NCI-H2196 treated with DMSO at 0.1 percent for 48 hours (cell line): Measurements from ENCODE around the gene GIN1.
"Not testable (repeated sequence)": the region's sequence is repeated elsewhere in the genome, so short reads cannot be mapped to it uniquely, and the experiment has no call there.

ENCODE experiments used
- DNase-seq: peaks from one replicate; lab custom pipeline; 2025; ENCODE audit not compliant: unreplicated experiment; lab: John Stamatoyannopoulos, UW

The GIN1 gene

GRCh38 chr5:103111468-103111867, 8.5 kb downstream of the GIN1 start:
- DNase-seq = no peak

DNA sequence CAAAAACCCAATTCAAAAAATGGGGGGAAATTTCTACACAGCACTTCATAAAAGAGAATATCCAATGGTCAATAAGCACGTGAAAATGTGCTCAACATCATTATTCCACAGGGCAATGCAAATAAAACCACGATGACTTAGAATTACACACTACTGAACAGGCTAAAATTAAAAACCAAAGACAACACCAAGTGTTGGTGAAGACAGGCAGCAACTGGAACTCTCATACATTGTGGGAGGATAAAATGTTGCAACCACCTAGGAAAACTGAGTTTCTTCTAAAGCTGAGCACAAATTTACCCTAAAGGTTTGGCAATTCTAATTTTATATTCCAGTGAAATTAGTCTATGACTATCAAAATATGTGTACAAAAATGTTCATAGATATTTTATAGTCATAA, 9.5 kb downstream of the GIN1 start:
- DNase-seq = no peak

DNA sequence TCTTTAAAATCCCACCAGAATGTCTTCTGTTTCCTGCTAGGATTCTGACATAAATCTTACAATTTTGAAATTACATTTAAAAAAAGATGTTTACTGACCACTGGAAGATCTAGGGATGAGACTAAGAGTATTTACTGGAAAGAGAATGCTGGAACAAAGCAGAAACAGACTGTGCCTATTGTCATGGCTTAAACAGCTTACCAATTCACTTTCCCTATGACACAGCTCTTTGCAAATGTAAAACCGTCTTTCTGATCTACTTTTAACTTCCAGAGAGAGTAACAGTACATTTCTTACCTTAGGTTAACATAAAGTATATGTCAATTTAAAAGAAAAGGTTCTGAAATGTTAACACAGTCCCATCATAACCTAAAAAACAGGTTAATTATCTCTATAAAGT, 10.7 kb downstream of the GIN1 start:
- DNase-seq = no peak

DNA sequence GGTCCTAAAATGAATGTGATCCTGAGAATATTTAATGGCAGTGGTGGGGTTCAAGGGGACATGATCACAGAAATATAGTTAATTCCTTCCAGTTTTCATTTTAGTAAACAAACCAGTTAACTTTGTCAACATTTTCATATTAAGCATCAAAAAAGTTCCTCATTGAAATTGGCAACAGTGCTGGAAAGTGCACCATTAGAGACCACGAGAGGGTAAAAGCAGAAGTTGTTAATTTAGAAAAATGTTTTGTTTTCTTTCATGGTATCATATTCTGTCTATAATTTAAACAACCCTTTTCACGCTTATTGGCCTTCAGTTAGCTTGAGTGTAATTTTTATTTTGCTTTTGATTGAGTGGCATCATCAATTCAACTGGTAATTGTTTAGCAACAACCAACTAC, 11.9 kb downstream of the GIN1 start:
- no peak for DNase-seq

DNA sequence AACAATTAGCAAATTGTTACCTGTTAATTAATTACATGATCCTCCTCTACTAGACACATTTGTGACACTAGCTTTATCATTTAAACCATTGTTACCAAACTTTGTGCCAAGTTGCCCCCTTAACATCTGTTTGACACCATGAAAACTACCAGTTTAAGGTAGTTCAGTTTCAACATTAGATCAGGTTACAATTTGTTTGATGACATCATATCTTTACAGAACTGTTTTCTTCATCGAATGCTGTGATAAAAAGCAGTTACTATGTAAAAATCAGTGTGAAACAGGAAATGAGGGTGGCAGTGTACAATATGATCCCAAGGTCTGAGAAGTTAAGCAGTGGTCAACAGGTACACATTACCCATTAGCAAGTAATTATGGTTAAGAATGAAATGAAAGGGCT, 17.7 kb downstream of the GIN1 start:
- DNase-seq = no peak

- no peak for DNase-seq
Observed at GRCh38 chr5:103101079-103101750, 18.7 kb downstream of the GIN1 start.

DNA sequence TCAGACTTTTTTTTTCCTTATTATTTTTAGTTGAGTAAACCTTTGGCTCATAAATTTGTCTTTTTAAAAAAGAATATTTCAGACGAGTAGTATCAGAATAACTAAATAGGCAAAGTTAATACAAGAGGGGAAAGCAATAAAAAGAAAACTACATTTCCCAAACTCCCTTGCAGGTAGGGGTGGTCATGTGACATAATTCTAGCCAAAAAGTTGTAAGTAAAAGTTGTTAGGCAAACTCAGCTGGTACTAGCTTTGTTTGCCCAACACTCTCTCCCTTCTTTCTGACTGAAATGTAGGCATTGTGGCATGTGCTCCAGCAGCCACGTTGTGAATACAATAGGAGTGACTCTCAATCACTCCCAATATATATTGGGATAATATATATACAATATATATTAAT, 20.9 kb downstream of the GIN1 start:
- no peak for DNase-seq

DNA sequence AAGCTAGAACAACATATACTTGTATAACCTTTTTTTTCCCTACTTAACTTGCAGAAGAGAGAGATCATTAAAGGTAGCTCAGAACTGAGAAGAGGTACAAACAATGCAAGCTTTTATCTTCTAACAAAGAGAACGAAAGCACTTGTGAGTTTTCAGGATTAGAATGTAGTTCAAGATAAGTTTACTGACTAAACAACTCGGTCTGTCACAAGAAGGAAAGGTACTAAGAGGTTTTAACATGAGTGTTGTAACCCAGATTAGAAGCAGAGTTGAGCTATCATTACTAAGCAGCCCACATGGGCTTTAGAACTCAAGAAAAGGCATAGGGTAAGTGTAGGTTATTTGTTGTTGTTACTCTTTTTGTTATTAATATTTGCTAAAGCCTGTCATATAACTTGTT, 25.2 kb downstream of the GIN1 start:
- DNase-seq = no peak

- DNase-seq = no peak
Observed at GRCh38 chr5:103093727-103094126, 26.2 kb downstream of the GIN1 start.

- DNase-seq = no peak
Observed at GRCh38 chr5:103092676-103093075, 27.3 kb downstream of the GIN1 start.

- no peak for DNase-seq
Observed at GRCh38 chr5:103090791-103091190, 29.1 kb downstream of the GIN1 start.

DNA sequence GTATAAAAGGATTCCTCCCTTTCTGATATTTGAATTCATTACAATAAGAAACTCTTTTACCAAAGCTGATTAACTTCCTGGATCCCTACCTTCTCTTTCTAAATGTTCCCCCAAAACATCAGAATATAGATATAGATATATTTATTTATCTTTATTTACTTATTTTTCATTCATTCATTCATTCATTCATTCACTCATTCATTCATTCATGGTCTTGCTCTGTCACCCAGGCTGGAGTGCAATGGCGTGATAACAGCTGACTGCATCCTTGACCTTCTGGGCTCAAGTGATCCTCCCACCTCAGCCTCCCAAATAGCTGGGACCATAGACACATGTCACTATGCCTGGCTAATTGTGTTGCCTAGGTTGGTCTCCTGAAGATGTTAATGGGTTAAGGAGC, 30.7 kb downstream of the GIN1 start:
- DNase-seq = no peak

GRCh38 chr5:103086547-103086946, 33.4 kb downstream of the GIN1 start:
- no peak for DNase-seq

DNA sequence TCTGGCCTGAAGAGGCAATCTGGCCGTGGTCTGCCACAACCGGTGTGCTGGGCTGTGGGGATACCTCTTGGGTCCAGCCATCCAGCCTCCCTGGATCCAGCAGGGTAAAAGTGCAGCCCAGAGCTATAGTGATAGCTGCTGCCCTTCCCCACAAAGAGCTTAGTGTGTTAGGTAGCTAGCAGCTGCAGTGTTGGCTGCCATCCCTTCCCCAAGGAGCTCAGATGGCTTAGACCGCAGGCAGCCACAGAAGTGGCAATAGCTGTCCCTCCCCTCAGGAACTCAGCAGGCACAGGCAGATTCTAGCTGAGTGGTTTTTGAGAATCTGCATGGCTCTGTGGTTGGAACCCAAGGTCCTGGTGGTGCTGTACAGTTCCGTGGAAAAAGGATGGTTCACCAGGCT, 40.1 kb downstream of the GIN1 start:
- DNase-seq = no peak

DNA sequence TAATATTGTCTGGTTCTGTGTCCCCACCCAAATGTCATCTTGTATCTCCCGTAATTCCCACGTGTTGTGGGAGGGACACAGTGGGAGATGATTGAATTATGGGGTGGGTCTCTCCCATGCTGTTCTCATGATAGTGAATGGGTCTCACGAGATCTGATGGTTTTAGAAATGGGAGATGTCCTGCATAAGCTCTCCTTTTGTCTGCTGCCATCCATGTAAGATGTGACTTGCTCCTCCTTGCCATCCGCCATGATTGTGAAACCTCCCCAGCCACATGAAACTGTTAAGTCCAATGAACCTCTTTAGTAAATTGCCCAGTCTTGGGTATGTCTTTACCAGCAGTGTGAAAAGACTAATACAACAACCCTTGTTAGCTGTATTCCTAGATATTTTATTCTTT, 44.5 kb downstream of the GIN1 start:
- no peak for DNase-seq

- not testable (repeated sequence) for DNase-seq
Observed at GRCh38 chr5:103073500-103073899, 46.4 kb downstream of the GIN1 start.

DNA sequence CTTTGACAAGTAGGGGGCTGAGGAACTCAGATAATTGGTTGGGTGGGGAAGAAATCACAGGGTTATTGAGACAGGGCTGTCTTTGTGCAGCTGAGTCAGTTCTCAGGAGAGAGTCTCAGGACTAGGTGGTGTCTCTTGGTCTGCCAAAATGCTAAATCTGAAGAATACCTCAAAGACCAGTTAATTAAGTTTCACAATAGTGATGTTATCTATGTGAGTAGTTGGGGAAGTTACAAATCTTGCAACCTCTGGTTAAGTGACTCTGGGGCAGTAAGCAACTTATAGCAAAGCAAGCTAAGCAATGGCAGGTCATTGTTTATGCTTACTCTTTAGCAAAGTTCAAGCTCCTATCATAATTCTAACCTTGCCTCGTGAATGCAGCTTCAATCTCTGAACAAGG, 53.6 kb downstream of the GIN1 start:
- DNase-seq = no peak

DNA sequence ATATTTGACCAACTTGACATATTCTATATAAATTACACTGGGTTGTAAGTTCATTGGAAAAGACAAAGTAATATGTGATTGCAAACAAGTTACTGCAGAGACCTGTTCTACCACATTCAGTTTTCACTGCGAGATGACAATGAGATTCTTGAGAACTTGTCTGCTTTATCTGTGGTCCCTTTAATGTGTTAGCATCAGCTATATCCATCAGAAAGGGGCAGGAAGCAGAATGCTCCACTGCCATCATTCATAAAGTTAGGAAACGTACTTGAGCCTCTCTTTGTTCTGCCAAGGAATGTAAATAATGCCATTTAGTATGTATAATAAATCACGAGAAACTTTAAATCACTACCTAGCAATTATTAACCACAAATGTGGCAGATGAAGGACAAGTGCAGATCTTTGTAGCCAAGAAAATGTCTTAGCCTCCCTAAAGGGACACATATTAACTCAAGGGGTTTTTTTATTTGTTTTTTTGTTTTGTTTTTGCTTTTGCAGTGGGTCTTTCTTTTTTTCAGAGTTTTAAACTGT, 59.4 kb downstream of the GIN1 start:
- no peak for DNase-seq

DNA sequence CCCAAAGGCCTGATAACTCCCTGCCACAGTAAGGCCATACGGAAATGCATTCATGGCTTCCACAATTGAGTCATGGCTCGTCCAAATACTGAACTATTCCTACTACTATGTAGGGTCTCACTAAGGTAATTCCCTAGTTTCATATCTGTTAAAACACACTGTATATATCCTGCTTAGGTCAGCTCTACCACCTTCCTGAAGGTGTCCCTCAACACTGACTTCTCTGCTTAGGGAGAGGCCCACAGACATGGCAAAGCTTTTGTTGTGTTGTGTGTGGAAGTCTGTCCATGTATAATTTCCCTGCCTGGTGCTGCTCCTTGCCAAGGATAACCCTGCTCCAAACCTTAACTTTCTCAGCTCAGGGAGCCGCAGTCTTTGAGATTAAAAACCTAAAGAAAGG, 60.4 kb downstream of the GIN1 start:
- DNase-seq = no peak

DNA sequence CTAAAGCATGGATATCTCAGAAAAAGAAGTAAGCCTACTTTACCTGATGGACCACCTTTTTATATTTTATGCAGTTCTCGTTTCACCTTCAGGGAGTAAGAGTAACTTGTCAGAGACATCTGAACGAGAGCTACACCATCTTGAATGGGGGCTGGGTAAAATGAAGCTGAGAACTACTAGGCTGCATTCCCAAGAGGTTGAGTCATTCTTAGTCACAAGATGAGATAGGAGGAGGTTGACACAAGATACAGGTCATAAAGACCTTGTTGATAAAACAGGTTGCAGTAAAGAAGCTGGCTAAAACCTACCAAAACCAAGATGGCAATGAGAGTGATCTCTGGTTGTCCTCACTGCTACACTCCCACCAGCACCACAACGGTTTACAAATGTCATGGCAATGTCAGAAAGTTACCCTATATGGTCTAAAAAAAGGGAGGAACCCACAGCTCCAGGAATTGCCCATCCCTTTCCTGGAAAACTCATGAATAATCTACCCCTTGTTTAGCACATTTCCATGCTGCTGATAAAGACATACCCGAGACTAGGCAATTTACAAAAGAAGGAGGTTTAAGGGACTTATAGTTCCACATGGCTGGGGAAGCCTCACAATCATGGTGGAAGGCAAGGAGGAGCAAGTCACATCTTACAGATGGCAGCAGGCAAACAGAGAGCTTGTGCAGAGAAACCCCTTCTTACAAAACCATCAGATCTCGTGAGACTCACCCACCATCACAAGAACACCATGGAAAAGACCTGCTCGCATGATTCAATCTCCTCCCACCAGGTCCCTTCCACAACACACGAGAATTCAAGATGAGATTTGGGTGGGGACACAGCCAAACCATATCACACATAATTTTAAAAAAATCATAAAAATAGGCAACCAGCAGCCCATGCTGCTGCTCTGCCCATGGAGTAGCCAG, 62.5 kb downstream of the GIN1 start:
- DNase-seq = no peak

DNA sequence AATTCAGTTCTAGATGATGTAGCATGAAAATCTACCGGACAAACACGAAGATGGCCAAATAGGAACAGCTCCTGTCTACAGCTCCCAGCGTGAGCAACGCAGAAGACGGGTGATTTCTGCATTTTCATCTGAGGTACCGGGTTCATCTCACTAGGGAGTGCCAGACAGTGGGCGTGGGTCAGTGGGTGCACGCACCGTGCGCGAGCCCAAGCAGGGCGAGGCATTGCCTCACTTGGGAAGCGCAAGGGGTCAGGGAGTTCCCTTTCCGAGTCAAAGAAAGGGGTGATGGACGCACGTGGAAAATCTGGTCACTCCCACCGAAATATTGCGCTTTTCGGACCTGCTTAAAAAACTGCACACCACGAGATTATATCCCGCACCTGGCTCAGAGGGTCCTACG, 73.2 kb downstream of the GIN1 start:
- DNase-seq = not testable (repeated sequence)

DNA sequence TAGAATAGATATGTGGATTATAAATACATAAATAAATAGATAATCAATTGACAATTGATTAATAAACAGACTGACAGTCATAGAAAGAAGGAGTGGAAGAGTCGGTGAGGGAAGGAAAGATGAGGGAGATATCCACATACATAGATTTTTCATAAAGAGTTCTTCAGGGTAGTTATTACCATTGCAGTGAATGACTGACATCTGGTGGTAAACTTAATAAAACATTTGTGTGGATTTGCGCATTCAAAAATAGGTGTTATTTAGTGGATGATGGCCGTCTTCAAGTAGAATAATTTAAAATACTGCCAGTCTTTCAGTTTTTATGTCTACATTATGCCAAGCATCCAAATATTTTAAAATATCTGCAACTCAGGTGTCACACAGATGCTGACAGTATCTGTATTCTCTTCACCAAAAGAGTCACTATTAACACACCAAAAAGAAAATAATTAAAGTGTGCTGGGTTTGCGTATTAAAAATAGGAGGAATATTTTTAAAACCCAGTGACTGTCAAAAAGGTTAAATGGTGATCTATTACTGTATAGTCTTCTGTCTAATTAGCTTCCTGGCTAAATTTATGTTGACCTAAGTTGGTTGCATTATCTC, 78.8 kb downstream of the GIN1 start:
- DNase-seq = peak; percentile 18
